Measurements from ENCODE around the gene MARCHF9. TPM values are rescaled to one million over a fixed set of nuclear protein-coding genes. Genes with fewer than 3 reads are reported as not detected.

MARCHF9 gene, protein sequence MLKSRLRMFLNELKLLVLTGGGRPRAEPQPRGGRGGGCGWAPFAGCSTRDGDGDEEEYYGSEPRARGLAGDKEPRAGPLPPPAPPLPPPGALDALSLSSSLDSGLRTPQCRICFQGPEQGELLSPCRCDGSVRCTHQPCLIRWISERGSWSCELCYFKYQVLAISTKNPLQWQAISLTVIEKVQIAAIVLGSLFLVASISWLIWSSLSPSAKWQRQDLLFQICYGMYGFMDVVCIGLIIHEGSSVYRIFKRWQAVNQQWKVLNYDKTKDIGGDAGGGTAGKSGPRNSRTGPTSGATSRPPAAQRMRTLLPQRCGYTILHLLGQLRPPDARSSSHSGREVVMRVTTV
- total RNA-seq, result 0.71 and 3.7 TPM in 2 replicates

DNA sequence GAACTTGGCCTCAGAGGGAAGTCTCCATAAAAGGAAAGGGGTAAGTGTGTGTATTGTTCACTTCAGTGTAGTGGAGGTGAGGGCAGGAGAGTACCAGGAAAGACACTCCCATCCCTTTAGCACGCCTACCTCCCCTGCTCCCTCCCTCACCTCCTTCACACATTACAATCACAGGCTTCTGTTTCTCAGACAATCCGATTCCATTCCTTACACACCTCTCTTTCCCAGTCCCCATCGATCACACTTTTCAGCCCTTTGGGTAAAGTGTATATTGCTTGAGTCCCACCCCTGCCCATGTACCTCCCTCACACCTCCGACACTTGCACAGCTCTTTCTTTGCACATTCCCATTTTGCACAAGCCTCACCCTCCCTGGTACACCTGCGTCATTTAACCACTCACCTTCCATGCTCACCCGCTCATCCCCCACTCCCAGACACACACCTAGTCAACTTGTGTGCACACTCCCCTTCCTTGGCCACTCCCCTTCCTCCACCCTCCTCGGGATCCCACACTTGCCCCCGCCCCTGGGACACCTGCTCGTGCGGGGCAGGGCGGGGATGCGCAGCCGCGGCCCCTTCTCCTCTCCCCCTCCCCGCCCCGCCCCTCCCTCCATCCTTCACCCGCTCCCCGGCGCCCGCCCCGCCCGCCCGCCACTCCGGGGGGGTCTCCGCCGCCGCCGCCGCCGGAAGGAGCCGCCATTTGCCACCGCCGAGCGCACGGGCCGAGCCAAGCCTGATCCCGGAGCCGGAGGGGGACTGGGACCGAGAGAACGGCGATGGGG lies at the start of gene MARCHF9:
MARCHF9 (plus strand) TSS at position 693 of the 783 bp plus-strand sequence. CDS start 426 bp downstream, outside the sequence.

DNA sequence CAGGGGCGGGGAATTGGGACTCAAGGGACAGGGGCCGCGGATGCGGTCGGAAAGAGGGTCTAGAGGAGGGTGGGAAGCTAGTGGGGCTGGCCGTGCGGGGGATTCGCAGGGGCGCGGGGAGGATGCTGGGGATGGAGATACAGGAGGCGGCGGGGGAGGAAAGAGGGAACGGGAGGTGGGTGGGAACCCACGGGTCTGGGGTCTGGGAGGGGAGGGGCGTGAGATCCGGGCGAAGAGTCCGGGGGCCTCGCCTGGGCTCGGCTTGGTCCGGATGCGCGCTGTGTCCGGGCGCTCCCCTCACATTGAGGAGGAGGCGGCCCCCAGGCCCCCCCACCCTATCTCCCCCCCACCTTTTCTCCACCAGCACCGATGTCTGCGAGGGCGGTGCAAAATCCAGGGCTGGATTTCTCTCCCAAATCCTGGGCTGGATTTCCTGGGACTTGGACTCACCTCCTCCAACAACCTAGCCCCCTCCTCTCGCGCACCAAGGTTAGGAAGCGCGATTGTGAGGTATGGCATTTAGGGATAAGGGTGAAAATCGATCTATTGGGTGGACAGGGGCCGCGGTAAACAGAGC lies 16.2 kb upstream of the MARCHF9 start, which contains the start of gene AGAP2:
AGAP2 (minus strand) TSS at position 82 of the 577 bp plus-strand sequence. CDS start 496 bp downstream, outside the sequence.

DNA sequence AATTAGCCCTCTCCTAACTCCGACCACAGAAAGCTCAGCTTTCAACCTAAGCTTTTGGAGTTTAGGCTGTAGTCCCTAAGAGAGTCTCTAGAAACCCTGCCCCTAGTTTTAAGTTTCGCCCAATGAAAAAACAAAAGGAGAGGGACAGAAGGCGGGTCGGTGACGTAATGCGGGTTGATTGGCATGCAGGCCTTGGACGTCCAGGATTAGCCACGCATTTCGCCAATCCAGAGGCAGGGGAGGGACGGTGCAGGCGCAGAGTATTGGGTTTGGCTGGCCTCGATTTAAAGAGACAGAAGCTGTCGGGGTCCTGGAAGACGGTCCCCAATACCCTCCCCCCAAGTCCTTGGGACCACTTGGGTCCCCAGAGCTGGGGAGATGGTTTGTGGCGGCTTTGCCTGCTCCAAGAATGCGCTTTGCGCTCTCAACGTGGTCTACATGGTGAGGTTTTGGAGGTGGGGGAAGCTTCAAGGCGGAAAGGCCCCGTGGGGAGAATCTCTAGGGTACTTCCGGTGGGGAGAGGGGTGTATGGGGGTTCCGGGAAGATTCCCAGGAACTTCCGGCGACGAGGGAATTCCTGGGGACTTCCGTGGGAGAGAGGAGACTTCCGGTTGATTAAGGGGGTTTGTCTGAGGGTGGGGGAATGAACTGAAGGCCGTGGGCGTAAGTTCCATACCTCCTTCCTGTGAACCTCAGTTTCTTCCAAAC lies 10.0 kb upstream of the MARCHF9 start, which contains the start of gene TSPAN31:
TSPAN31 (plus strand) TSS at position 263 of the 708 bp plus-strand sequence; CDS start at position 379, 116 bp downstream.

DNA sequence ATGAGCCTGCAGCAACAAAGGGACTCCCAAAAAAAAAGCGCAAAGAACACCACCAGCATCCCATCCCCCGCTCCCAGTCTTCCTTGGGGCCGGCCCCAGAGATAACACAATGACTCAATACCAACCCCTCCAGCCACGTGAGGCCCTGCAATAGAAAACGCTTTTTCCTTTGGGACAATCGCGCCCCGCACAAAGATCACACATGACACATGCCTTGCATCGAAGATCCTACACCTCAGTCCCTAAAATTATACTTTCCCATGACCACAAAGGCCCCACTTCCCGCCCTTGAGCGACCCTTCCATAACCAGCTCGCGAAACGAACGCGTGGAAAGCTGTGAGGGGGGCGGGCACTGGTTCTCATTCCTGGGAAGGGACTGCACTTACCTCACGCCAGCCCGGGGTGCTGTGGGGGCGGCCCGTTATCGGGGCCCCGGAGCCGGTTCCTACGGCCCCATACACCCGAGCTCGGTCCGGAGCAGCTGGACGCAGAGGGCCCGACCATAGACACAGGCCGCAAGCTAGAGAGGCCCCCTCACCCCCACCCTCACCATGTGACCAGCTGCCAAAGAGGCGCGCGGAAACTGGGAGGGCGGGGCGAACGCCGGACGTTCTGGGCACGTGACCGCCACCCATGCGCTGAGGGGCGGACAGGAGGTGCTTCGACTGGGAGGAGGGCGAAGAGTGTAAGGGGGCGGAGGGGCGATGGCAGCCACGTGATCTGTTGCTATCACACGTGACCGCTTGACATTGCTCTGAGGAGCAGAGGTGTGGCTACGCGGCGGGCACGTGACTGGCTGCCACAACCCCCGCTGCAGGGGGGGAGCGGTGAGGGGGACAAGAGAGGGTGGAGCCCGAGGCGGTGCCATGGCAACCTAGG lies 2.9 kb upstream of the MARCHF9 start, which contains the start of gene CDK4:
CDK4 (minus strand) TSS at position 523 of the 880 bp plus-strand sequence. CDS start 593 bp downstream, outside the sequence.

DNA sequence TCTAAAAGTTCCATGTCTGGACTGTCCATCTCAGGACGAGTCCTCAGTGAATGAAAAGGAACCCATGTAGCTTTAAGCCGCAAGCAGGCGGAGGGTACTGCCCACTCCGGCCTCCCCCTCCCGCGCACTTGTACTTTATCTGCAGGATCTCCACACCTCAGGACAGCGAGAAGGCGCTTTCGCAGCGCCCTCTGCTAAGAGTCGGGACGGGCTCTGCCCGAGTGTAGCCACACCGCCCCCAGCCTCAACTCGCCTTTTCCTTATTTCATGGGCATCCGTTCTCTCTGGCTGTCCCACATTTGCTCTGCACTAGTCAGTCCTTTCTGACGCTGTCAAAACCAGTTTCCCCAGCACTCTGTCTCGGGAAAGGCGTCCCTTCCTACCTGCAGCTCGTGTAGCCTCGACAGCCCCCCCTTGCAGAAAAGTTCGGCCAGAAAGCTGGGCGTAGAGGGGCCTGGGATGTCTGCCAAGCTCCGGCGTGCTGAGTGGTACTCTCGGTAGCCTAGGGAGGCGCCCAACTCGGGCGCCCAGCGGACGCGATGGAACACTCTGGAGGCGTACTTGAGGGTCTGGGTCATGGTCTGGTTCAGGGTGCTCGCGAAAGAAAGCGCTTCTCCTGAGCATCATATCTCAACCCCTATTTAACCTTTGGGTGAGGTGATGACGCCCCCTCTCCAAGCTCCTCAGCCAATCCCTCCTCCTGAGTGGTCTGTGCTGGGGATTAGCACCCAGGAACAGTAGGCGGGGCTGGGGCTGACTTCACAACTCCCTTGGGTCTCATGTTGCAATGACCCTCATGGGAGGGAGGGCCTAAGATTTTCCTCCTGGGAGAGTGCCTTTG lies 11.8 kb downstream of the MARCHF9 start, which contains the start of gene CYP27B1:
CYP27B1 (minus strand) TSS at position 615 of the 841 bp plus-strand sequence; CDS start at position 578, 37 bp downstream.

DNA sequence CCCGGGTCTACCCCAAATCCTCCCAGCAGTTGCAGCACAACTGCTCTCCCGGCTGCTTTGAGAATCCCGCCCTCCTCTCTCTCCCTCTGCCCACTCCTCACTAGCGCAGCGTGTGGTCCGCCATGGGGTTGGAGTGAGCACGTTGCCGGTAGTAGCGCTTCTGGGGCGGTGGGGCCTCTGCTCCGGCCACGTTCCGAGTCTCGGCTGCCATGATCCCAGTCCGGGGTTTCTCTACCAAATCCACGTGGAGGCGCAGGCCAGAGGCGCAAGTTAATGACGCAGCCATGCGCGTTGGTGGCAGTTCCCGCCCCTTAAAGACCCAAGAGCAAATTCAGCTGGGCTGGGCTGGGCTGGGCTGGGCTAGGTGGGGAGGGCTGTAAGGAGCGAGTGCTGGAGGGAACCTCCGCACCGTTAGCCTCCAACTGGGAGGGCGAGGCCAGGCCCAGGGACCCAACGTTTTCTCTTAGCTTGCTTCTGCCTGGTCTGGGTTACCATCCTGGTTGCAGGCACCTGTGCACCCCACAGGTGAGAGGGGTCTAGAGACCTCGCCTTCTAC lies 17.0 kb downstream of the MARCHF9 start, which contains the start of gene METTL1:
METTL1 (minus strand) TSS at position 233 of the 556 bp plus-strand sequence; CDS start at position 211, 22 bp downstream.

DNA sequence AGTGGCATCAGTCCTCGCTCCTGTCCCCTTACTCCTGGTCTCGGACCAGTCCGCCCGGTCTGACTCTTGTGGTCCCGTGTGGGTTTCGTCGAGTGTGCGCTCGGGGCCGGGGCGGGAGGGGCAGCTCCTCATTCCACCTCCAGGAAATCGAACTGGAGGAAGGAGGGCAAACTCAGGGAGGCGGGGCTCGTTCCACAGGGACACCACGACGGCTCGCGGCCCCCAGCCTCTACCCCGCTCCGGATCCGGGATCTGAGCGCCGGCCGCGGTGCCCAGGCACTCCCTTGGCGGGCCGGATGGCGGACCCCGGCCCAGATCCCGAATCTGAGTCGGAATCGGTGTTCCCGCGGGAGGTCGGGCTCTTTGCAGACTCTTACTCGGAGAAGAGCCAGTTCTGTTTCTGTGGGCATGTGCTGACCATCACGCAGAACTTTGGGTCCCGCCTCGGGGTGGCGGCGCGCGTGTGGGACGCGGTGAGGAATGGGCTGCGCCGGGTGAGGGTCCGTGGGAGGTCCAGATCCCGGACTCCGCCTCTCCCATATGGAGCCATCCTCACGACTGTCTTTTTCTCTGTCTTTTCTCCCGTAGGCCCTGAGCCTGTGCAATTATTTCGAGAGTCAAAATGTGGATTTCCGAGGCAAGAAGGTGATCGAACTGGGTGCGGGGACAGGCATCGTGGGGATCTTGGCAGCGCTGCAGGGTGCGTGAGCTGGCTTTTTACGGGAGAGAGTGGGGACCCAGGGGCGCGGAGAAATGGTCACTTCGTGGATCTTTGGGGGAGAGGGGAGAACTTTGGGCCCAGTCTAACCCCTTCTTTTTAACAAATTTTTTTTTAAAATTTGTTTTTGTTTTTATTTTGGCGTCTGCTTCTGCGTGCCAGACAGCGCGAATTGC lies 17.8 kb downstream of the MARCHF9 start, which contains the start of gene EEF1AKMT3:
EEF1AKMT3 (plus strand) TSS at position 186 of the 894 bp plus-strand sequence; CDS start at position 297, 111 bp downstream.

DNA sequence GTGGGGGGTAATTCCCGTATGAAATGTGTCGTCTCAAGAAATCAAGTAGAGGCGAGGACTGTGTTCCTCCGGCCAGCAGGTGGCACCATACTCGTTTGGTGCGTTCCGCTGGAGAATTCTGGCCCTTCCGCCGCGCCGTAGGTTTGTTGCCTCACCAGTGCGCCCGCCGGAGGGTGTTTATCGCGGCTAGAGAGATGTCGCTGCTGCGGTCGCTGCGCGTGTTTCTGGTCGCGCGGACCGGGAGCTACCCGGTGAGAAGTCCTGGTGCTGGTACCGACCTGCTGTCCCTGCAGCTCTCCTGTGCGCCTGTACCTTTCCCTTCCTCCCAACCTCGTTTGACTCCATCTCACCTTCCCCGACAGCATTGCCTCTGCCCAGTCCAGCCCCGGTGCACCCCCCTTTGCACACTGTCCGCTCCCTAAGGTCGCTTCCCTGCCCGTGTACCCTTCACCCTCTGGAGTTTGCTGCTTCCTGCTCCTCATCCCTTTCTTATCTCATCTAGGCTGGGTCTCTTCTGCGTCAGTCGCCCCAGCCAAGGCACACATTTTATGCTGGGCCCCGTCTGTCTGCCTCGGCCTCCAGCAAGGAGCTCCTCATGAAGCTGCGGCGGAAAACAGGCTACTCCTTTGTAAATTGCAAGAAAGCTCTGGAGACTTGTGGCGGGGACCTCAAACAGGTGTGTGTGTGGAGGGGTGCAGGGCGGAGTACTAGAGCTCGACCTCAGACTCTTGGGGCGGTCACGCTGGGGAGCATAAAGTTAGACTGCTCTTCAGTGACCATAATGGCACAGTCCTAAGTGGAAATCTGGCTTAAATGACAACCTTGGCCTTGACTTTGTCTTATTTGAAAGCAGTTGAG lies 27.9 kb downstream of the MARCHF9 start, which contains the start of gene TSFM:
TSFM (plus strand) TSS at position 180 of the 858 bp plus-strand sequence; CDS start at position 195, 15 bp downstream.

Other genes starting within 250 kb of the MARCHF9 start
- 32.9 and 42.7 TPM in 2 replicates for gene DDIT3, start 234.6 kb upstream of the MARCHF9 start, total RNA-seq
- gene MBD6, start 232.3 kb upstream of the MARCHF9 start, total RNA-seq, result 5.8 and 7.5 TPM in 2 replicates
- 175 and 242 TPM in 2 replicates for gene DCTN2, start 207.9 kb upstream of the MARCHF9 start, total RNA-seq
- gene KIF5A, start 205.1 kb upstream of the MARCHF9 start, total RNA-seq, result 0.29 and 0.89 TPM in 2 replicates
- gene PIP4K2C, start 163.9 kb upstream of the MARCHF9 start, total RNA-seq, result 19.8 and 32.0 TPM in 2 replicates
- 29.4 and 33.7 TPM in 2 replicates for gene DTX3, start 150.3 kb upstream of the MARCHF9 start, total RNA-seq
- gene ARHGEF25, start 143.7 kb upstream of the MARCHF9 start, total RNA-seq, result 42.4 and 51.6 TPM in 2 replicates
- 1.9 and 8.4 TPM in 2 replicates for gene B4GALNT1, start 121.9 kb upstream of the MARCHF9 start, total RNA-seq
- 207 and 276 TPM in 2 replicates for gene OS9, start 61.0 kb upstream of the MARCHF9 start, total RNA-seq
- under 0.01 TPM in 1 of 2 replicates, not detected in the other for gene AGAP2, start 16.4 kb upstream of the MARCHF9 start, total RNA-seq
- 80.4 and 86.0 TPM in 2 replicates for gene TSPAN31, start 10.1 kb upstream of the MARCHF9 start, total RNA-seq
- 137 and 172 TPM in 2 replicates for gene CDK4, start 2.8 kb upstream of the MARCHF9 start, total RNA-seq
- gene CYP27B1, start 12.0 kb downstream of the MARCHF9 start, total RNA-seq, result 1.4 TPM in 1 of 2 replicates, not detected in the other
- gene METTL1, start 17.0 kb downstream of the MARCHF9 start, total RNA-seq, result 11.7 and 19.0 TPM in 2 replicates
- 4.6 and 9.7 TPM in 2 replicates for gene EEF1AKMT3, start 17.5 kb downstream of the MARCHF9 start, total RNA-seq
- 28.0 and 42.9 TPM in 2 replicates for gene TSFM, start 27.7 kb downstream of the MARCHF9 start, total RNA-seq
- gene AVIL, start 63.6 kb downstream of the MARCHF9 start, total RNA-seq, result 1.1 and 3.7 TPM in 2 replicates
- gene CTDSP2, start 91.6 kb downstream of the MARCHF9 start, total RNA-seq, result 115 and 118 TPM in 2 replicates
- gene ATP23, start 186.5 kb downstream of the MARCHF9 start, total RNA-seq, result 11.9 and 18.5 TPM in 2 replicates